Liver (tissue), 10 donors: Measurements from ENCODE around the gene ENHO. TPM values are rescaled to one million over a fixed set of nuclear protein-coding genes. Genes with fewer than 3 reads are reported as not detected.

Source experiments
- DNase-seq: peaks from one replicate; pipeline ENCODE4 v3.0.0-alpha.2; 2017; ENCODE audit warnings: low spot score
- H3K27ac ChIP-seq, 2 donors: one replicate each; pipeline ENCODE4 v1.7.0; 2013; ENCODE audit warnings: inconsistent platforms in 2 of 2, low read length in 2 of 2, control low read depth in 1 of 2, low read depth in 1 of 2, mild to moderate bottlenecking in 1 of 2
- H3K27me3 ChIP-seq, 4 donors: one replicate each; pipeline versions ENCODE4 v1.6.1 to v1.7.0; 2013; ENCODE audit warnings: low read length in 3 of 4, inconsistent platforms in 1 of 4, mild to moderate bottlenecking in 1 of 4, moderate library complexity in 1 of 4; ENCODE audit not compliant: control insufficient read depth in 4 of 4, insufficient read depth in 4 of 4
- H3K36me3 ChIP-seq, 4 donors: one replicate each; pipeline versions ENCODE4 v1.6.1 to v1.7.0; 2013; ENCODE audit warnings: low read length in 3 of 4, mild to moderate bottlenecking in 3 of 4, low read depth in 1 of 4, moderate library complexity in 1 of 4; ENCODE audit not compliant: control insufficient read depth in 4 of 4, insufficient read depth in 3 of 4
- H3K4me1 ChIP-seq, 4 donors: one replicate each; pipeline versions ENCODE4 v1.6.1 to v1.7.0; 2013; ENCODE audit warnings: low read length in 3 of 4, mild to moderate bottlenecking in 3 of 4, moderate library complexity in 1 of 4; ENCODE audit not compliant: control insufficient read depth in 4 of 4, insufficient read depth in 4 of 4
- H3K4me3 ChIP-seq, 3 donors: one replicate each; pipeline versions ENCODE4 v1.6.1 to v1.7.0; 2013; ENCODE audit warnings: low read length in 3 of 3, control low read depth in 1 of 3, low read depth in 1 of 3, mild to moderate bottlenecking in 1 of 3
- H3K9ac ChIP-seq, 2 donors: one replicate each; pipeline ENCODE4 v1.7.0; 2013; ENCODE audit warnings: low read length in 2 of 2, mild to moderate bottlenecking in 2 of 2, moderate library complexity in 2 of 2, control low read depth in 1 of 2, low read depth in 1 of 2
- H3K9me3 ChIP-seq, 4 donors: one replicate each; pipeline versions ENCODE4 v1.6.1 to v1.7.0; 2013; ENCODE audit warnings: low read length in 3 of 4; ENCODE audit not compliant: control insufficient read depth in 4 of 4
- ATF3 ChIP-seq: IDR thresholded peaks from 2 replicates; pipeline ENCODE4 v1.6.1; 2016; ENCODE audit warnings: antibody characterized with exemption
- CTCF ChIP-seq: fragments of 150-350 bp; IDR thresholded peaks from 2 replicates; pipeline ENCODE4 v1.5.1; 2017; ENCODE audit warnings: improper control_type of control experiment, low read depth, low read length; ENCODE audit not compliant: missing input control
- EGR1 ChIP-seq, 2 donors: IDR thresholded peaks; 2 replicates each; pipeline ENCODE4 v1.6.1; 2016 to 2018; ENCODE audit warnings: antibody characterized with exemption in 2 of 2, low read depth in 2 of 2
- FOXA2 ChIP-seq: IDR thresholded peaks from 2 replicates; pipeline ENCODE4 v1.6.1; 2016; ENCODE audit warnings: antibody characterized with exemption
- GABPA ChIP-seq, 2 donors: IDR thresholded peaks in 1 of 2; conservative IDR thresholded peaks in 1 of 2; 2 replicates each; pipeline ENCODE4 v1.6.1; 2016; ENCODE audit warnings: antibody characterized with exemption in 2 of 2, mild to moderate bottlenecking in 1 of 2, moderate library complexity in 1 of 2
- HNF4A ChIP-seq, 2 donors: conservative IDR thresholded peaks; 2 replicates each; pipeline ENCODE4 v1.6.1; 2016; ENCODE audit warnings: antibody characterized with exemption in 2 of 2, mild to moderate bottlenecking in 2 of 2
- HNF4G ChIP-seq: IDR thresholded peaks from 2 replicates; pipeline ENCODE4 v1.6.1; 2016; ENCODE audit warnings: antibody characterized with exemption
- JUND ChIP-seq, 2 donors: IDR thresholded peaks; 2 replicates each; pipeline ENCODE4 v1.6.1; 2016; ENCODE audit warnings: antibody characterized with exemption in 2 of 2
- NR2F2 ChIP-seq: IDR thresholded peaks from 2 replicates; pipeline ENCODE4 v1.6.1; 2016; ENCODE audit warnings: antibody characterized with exemption
- RAD21 ChIP-seq, 2 donors: IDR thresholded peaks; 2 replicates each; pipeline ENCODE4 v1.6.1; 2016; ENCODE audit warnings: antibody characterized with exemption in 2 of 2, mild to moderate bottlenecking in 2 of 2
- RXRA ChIP-seq, 2 donors: IDR thresholded peaks; 2 replicates each; pipeline ENCODE4 v1.6.1; 2017 to 2018; ENCODE audit warnings: antibody characterized with exemption in 2 of 2, mild to moderate bottlenecking in 1 of 2
- SP1 ChIP-seq: IDR thresholded peaks from 2 replicates; pipeline ENCODE4 v1.6.1; 2018; ENCODE audit warnings: antibody characterized with exemption, mild to moderate bottlenecking
- TAF1 ChIP-seq: conservative IDR thresholded peaks from 2 replicates; pipeline ENCODE4 v1.6.1; 2016; ENCODE audit warnings: antibody characterized with exemption, mild to moderate bottlenecking
- YY1 ChIP-seq: IDR thresholded peaks from 2 replicates; pipeline ENCODE4 v1.6.1; 2016; ENCODE audit warnings: antibody characterized with exemption, mild to moderate bottlenecking
- WGBS: extraction: QIAGEN DNeasy Blood & Tissue Kit; methylation state at CpG from one replicate; pipeline ENCODE4 v1.1.7; 2013; 5-methylcytosine and 5-hydroxymethylcytosine counted together
- polyA plus RNA-seq, 2 donors: library from polyadenylated mRNA; stranded (reverse) in 1 of 2; unstranded in 1 of 2; fragments of 200-250 nt in 1 of 2; fragments of >200 nt in 1 of 2; fragmentation: Nextera tagmentation in 1 of 2; extraction: Ambion mirVana in 1 of 2; gene quantifications; one replicate each; pipeline versions ENCODE4 v1.2.1 to v1.2.3, GENCODE V29; 2013 to 2015
- small RNA-seq: library from RNA; depleted of rRNA; stranded (forward); fragments of <200 nt; gene quantifications from one replicate; pipeline ENCODE3, GENCODE V24; 2014
- total RNA-seq, 2 donors: library from RNA; depleted of rRNA; stranded (reverse); fragments of >200 nt; gene quantifications; one replicate each; pipeline ENCODE4 v1.2.3, GENCODE V29; 2014
- TF ChIP-seq, protein P1 (sequence below): IDR thresholded peaks from 2 replicates; pipeline ENCODE4 v1.6.1; 2016; ENCODE audit warnings: antibody characterized with exemption
- donor health status: healthy.
- donor health status: healthy.
- donor health status: healthy.
- donor health status: healthy.
- donor health status: healthy.

Gene ENHO
- total and polyA plus RNA-seq, 4 donors, result 0.67 to 9.6 (median 1.9) TPM

DNA sequence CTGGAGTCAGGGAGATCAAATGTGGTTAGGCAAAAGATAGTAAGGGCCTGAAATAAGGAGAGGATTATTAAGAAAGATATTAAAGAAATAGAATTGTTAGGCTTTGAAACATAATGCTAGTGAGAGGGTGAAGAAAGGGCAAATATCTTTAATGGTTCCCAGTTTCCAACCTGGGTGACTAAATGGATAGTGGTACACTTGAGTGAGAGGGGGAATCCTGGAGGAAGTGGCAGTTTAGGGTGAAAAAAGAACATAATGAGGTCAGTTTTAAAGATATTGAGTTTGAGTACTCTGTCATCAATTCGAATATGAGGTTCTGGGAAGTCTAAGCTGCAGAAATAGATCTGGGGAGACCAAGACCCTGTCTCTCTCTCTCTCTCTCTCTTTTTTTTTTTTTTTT, 45.2 kb downstream of the ENHO start:
- no peak for DNase-seq
- no peaks in the 10 kb centered on the region for H3K27me3 ChIP-seq
- TF ChIP-seq TAF1, result no peak
- TF ChIP-seq RXRA (IDR thresholded peaks at IDR 0.05), result no peak
- no peak for TF ChIP-seq ATF3
- TF ChIP-seq YY1, result no peak
- TF ChIP-seq EGR1 (IDR thresholded peaks at IDR 0.05; ENCODE audit: low read depth in 2 of 2), result no peak
- TF ChIP-seq JUND (IDR thresholded peaks at IDR 0.05), result no peak
- no peak for TF ChIP-seq SP1
- TF ChIP-seq CTCF, result no peak
- no peak for TF ChIP-seq HNF4A (conservative IDR thresholded peaks at IDR 0.05)
- no peak for TF ChIP-seq FOXA2
- no peak for TF ChIP-seq RAD21 (IDR thresholded peaks at IDR 0.05)
- no peak for TF ChIP-seq NR2F2
- TF ChIP-seq, protein P1, sequence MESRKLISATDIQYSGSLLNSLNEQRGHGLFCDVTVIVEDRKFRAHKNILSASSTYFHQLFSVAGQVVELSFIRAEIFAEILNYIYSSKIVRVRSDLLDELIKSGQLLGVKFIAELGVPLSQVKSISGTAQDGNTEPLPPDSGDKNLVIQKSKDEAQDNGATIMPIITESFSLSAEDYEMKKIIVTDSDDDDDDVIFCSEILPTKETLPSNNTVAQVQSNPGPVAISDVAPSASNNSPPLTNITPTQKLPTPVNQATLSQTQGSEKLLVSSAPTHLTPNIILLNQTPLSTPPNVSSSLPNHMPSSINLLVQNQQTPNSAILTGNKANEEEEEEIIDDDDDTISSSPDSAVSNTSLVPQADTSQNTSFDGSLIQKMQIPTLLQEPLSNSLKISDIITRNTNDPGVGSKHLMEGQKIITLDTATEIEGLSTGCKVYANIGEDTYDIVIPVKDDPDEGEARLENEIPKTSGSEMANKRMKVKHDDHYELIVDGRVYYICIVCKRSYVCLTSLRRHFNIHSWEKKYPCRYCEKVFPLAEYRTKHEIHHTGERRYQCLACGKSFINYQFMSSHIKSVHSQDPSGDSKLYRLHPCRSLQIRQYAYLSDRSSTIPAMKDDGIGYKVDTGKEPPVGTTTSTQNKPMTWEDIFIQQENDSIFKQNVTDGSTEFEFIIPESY, result no peak
- H3K4me1 ChIP-seq, result no peaks in the 10 kb centered on the region
- H3K4me3 ChIP-seq, result no peak overlapping the region
- no peaks in the 10 kb centered on the region for H3K9me3 ChIP-seq
- no peaks in the 10 kb centered on the region for H3K36me3 ChIP-seq
- WGBS, result 62% methylated on average over 1 of the region's 1 CpG
- H3K9ac ChIP-seq, result no peak overlapping the region
- H3K27ac ChIP-seq, result no peak overlapping the region

GRCh38 chr9:34475097-34475496, 47.7 kb downstream of the ENHO start:
- DNase-seq, result no peak
- Histone ChIP-seq H3K27me3 (no peaks in the 10 kb centered on the region), H3K4me1 (no peaks in the 10 kb centered on the region), H3K9ac (no peak overlapping the region), H3K9me3 (no peaks in the 10 kb centered on the region), H3K36me3 (no peaks in the 10 kb centered on the region), H3K27ac (no peak overlapping the region), H3K4me3 (no peak overlapping the region)
- 64% methylated on average over 3 of the region's 3 CpGs for WGBS
- TF ChIP-seq HNF4A (conservative IDR thresholded peaks at IDR 0.05) (no peak), EGR1 (IDR thresholded peaks at IDR 0.05; ENCODE audit: low read depth in 2 of 2) (no peak), JUND (IDR thresholded peaks at IDR 0.05) (no peak), GABPA (IDR thresholded peaks at IDR 0.05 in 1 of 2, conservative IDR thresholded peaks at IDR 0.05 in 1 of 2) (no peak), HNF4G (no peak), RAD21 (IDR thresholded peaks at IDR 0.05) (no peak)

Small RNAs within 50 kb of the gene (small RNA-seq; reads per million reads assigned to genes)
- not detected for gene RN7SKP24

Other genes with a start within 250 kb of the ENHO start
- gene KIF24, start 193.7 kb downstream of the ENHO start, total RNA-seq, result 1 to 10 TPM in 1 of 2 donors, under 1 TPM in 1; 0.17 to 4.1 TPM
- under 1 TPM; 0.13 to 0.24 TPM for gene KIF24, start 193.7 kb downstream of the ENHO start, polyA plus RNA-seq
- 10 to 100 TPM in 1 of 2 donors, 1 to 10 TPM in 1; 9.2 to 10.6 TPM for gene NUDT2, start 193.4 kb downstream of the ENHO start, total RNA-seq
- gene NUDT2, start 193.4 kb downstream of the ENHO start, polyA plus RNA-seq, result 10 to 100 TPM; 20.7 to 23.5 TPM
- gene MYORG, start 146.1 kb downstream of the ENHO start, total RNA-seq, result 10 to 100 TPM; 19.0 to 26.6 TPM
- 10 to 100 TPM; 11.4 to 19.5 TPM for gene MYORG, start 146.1 kb downstream of the ENHO start, polyA plus RNA-seq
- 1 to 10 TPM; 1.6 to 3.6 TPM for gene FAM219A, start 64.4 kb downstream of the ENHO start, total RNA-seq
- gene FAM219A, start 64.4 kb downstream of the ENHO start, polyA plus RNA-seq, result 1 to 10 TPM; 1.7 to 3.0 TPM
- not detected for gene DNAI1, start 64.2 kb downstream of the ENHO start, total RNA-seq
- gene DNAI1, start 64.2 kb downstream of the ENHO start, polyA plus RNA-seq, result not detected
- 1 to 10 TPM in 1 of 2 donors, under 1 TPM in 1; 0.75 to 3.3 TPM for gene CNTFR, start 66.7 kb upstream of the ENHO start, total RNA-seq
- gene CNTFR, start 66.7 kb upstream of the ENHO start, polyA plus RNA-seq, result 1 to 10 TPM; 1.9 to 2.1 TPM
- 10 to 100 TPM; 18.6 to 23.3 TPM for gene RPP25L, start 89.1 kb upstream of the ENHO start, total RNA-seq
- 10 to 100 TPM; 25.0 to 33.4 TPM for gene RPP25L, start 89.1 kb upstream of the ENHO start, polyA plus RNA-seq
- gene DCTN3, start 97.5 kb upstream of the ENHO start, total RNA-seq, result 10 to 100 TPM; 24.9 to 51.9 TPM
- gene DCTN3, start 97.5 kb upstream of the ENHO start, polyA plus RNA-seq, result 10 to 100 TPM; 44.6 to 48.7 TPM
- 1 to 10 TPM; 2.2 to 2.6 TPM for gene ARID3C, start 106.1 kb upstream of the ENHO start, total RNA-seq
- 1 to 10 TPM in 1 of 2 donors, under 1 TPM in 1; 0.58 to 1.1 TPM for gene ARID3C, start 106.1 kb upstream of the ENHO start, polyA plus RNA-seq
- gene SIGMAR1, start 114.8 kb upstream of the ENHO start, total RNA-seq, result 100 to 1,000 TPM; 116 to 161 TPM
- 100 to 1,000 TPM; 196 to 210 TPM for gene SIGMAR1, start 114.8 kb upstream of the ENHO start, polyA plus RNA-seq
- gene GALT, start 123.7 kb upstream of the ENHO start, total RNA-seq, result 100 to 1,000 TPM in 1 of 2 donors, 10 to 100 TPM in 1; 58.6 to 161 TPM
- gene GALT, start 123.7 kb upstream of the ENHO start, polyA plus RNA-seq, result 100 to 1,000 TPM in 1 of 2 donors, 10 to 100 TPM in 1; 69.3 to 196 TPM
- 10 to 100 TPM; 14.8 to 35.3 TPM for gene IL11RA, start 129.2 kb upstream of the ENHO start, total RNA-seq
- 10 to 100 TPM in 1 of 2 donors, 1 to 10 TPM in 1; 10.0 to 14.7 TPM for gene IL11RA, start 129.2 kb upstream of the ENHO start, polyA plus RNA-seq
- gene CCL27, start 139.7 kb upstream of the ENHO start, total RNA-seq, result not detected
- gene CCL27, start 139.7 kb upstream of the ENHO start, polyA plus RNA-seq, result not detected
- gene CCL19, start 168.3 kb upstream of the ENHO start, total RNA-seq, result under 1 TPM in 1 of 2 donors, not detected in 1; 0.33 TPM
- 1 to 10 TPM in 1 of 2 donors, under 1 TPM in 1; 0.65 to 2.9 TPM for gene CCL19, start 168.3 kb upstream of the ENHO start, polyA plus RNA-seq
- 1 to 10 TPM; 2.2 to 4.5 TPM for gene CCL21, start 187.1 kb upstream of the ENHO start, total RNA-seq
- gene CCL21, start 187.1 kb upstream of the ENHO start, polyA plus RNA-seq, result 10 to 100 TPM; 16.7 to 31.0 TPM